ENCODE measurements around the gene NTHL1. TPM values are rescaled to one million over a fixed set of nuclear protein-coding genes. Genes with fewer than 3 reads are reported as not detected.

Gene NTHL1
- total and polyA plus RNA-seq, 2 experiments from 2014 or later: 84.6 to 87.9 TPM

GRCh38 chr16:2002406-2003230 lies 45.0 kb downstream of the NTHL1 start (continued):
- no peak for TF ChIP-seq ZNF462 (CRISPR knock-in tag; IDR thresholded peaks at IDR 0.05)
- TF ChIP-seq ETS1 (IDR thresholded peaks at IDR 0.05): no peak
- no peak for TF ChIP-seq NANOG (IDR thresholded peaks at IDR 0.05; ENCODE audit: borderline replicate concordance)

GRCh38 chr16:2001456-2002355 lies 45.9 kb downstream of the NTHL1 start:
- Mint-ChIP-seq H3K36me3 (ENCODE audit: low read depth) (peaks cover 30% of the 10 kb centered on the region), H3K4me1 (peaks cover 15% of the 10 kb centered on the region), H3K27me3 (ENCODE audit: insufficient read depth, low read depth, poor library complexity) (peaks cover 4% of the 10 kb centered on the region), H3K9me3 (no peaks in the 10 kb centered on the region), H3K27ac (no peak overlapping the region), H3K4me3 (no peak overlapping the region)
- no peak for DNase-seq (ENCODE audit: low spot score)
- Histone ChIP-seq H3K36me3 (ENCODE audit: insufficient read depth) (no peaks in the 10 kb centered on the region; the same call in 1 of the 2 replicates), H3K4me2 (no peak overlapping the region), H3K27ac (ENCODE audit: low read depth) (no peak overlapping the region), H3K27me3 (ENCODE audit: insufficient read depth) (no peaks in the 10 kb centered on the region), H3K79me2 (replicated peaks; ENCODE audit: insufficient read depth) (peaks cover 16% of the 10 kb centered on the region), H3K4me3 (no peak overlapping the region), H3K9me2 (ENCODE audit: insufficient read depth) (no peaks in the 10 kb centered on the region), H2AFZ (no peak overlapping the region), H3K4me1 (ENCODE audit: insufficient read depth) (peaks cover 8% of the 10 kb centered on the region; the same call in 1 of the 2 replicates), H3F3A (replicated peaks; ENCODE audit: low read depth) (peaks cover 22% of the 10 kb centered on the region; the same call in 1 of the 2 replicates), H4K20me1 (replicated peaks; ENCODE audit: insufficient read depth) (peaks cover 20% of the 10 kb centered on the region)
- ATAC-seq: no peak
- TF ChIP-seq ZNF462 (CRISPR knock-in tag; IDR thresholded peaks at IDR 0.05) (no peak), NANOG (IDR thresholded peaks at IDR 0.05; ENCODE audit: borderline replicate concordance) (no peak), STAT1 (IDR thresholded peaks at IDR 0.05; ENCODE audit: unreplicated experiment) (no peak)

Data from GM23338 (cell line).